Nephron (organoid): Measurements from ENCODE around the gene TMEM205.
"Not testable (repeated sequence)": the region's sequence is repeated elsewhere in the genome, so short reads cannot be mapped to it uniquely, and the experiment has no call there.

Source experiments
- H3K27ac Mint-ChIP-seq, 3 experiments: 2 replicates each; pipeline ENCODE4 v1.8.0; 2020; ENCODE audit warnings: mixed read lengths in 3 of 3, mild to moderate bottlenecking in 2 of 3, moderate library complexity in 1 of 3
- H3K27me3 Mint-ChIP-seq: 2 replicates; pipeline ENCODE4 v1.8.0; 2021; ENCODE audit warnings: low read depth, mild to moderate bottlenecking, moderate library complexity, mixed read lengths
- H3K36me3 Mint-ChIP-seq: 2 replicates; pipeline ENCODE4 v1.8.0; 2020; ENCODE audit warnings: low read depth, mixed read lengths
- H3K4me1 Mint-ChIP-seq: 2 replicates; pipeline ENCODE4 v1.8.0; 2020; ENCODE audit warnings: mixed read lengths
- H3K4me3 Mint-ChIP-seq, 3 experiments: 2 replicates each; pipeline ENCODE4 v1.8.0; 2020; ENCODE audit warnings: mild to moderate bottlenecking in 3 of 3, mixed read lengths in 3 of 3, moderate library complexity in 2 of 3
- H3K9me3 Mint-ChIP-seq: 2 replicates; pipeline ENCODE4 v1.8.0; 2020; ENCODE audit warnings: mixed read lengths
- CTCF ChIP-seq, 3 experiments: fragments of 200-600 bp; sonication (generic); IDR thresholded peaks; one replicate each; pipeline ENCODE4 v1.5.0; 2021; ENCODE audit warnings: antibody characterized with exemption in 3 of 3; ENCODE audit not compliant: unreplicated experiment in 3 of 3

The TMEM205 gene

GRCh38 chr19:11322269-11323024 lies 23.6 kb downstream of the TMEM205 start:
- Mint-ChIP-seq H3K27ac (peak overlapping the region; percentile 75 to 80 (median 78)), H3K4me3 (peak overlapping the region in 2 of 3 experiments; percentile 2 to 6), H3K4me1 (peaks cover 32% of the 10 kb centered on the region), H3K9me3 (no peaks in the 10 kb centered on the region), H3K36me3 (peaks cover 13% of the 10 kb centered on the region), H3K27me3 (no peaks in the 10 kb centered on the region)
- TF ChIP-seq CTCF (IDR thresholded peaks at IDR 0.05; ENCODE audit: unreplicated experiment in 3 of 3), result no peak

DNA sequence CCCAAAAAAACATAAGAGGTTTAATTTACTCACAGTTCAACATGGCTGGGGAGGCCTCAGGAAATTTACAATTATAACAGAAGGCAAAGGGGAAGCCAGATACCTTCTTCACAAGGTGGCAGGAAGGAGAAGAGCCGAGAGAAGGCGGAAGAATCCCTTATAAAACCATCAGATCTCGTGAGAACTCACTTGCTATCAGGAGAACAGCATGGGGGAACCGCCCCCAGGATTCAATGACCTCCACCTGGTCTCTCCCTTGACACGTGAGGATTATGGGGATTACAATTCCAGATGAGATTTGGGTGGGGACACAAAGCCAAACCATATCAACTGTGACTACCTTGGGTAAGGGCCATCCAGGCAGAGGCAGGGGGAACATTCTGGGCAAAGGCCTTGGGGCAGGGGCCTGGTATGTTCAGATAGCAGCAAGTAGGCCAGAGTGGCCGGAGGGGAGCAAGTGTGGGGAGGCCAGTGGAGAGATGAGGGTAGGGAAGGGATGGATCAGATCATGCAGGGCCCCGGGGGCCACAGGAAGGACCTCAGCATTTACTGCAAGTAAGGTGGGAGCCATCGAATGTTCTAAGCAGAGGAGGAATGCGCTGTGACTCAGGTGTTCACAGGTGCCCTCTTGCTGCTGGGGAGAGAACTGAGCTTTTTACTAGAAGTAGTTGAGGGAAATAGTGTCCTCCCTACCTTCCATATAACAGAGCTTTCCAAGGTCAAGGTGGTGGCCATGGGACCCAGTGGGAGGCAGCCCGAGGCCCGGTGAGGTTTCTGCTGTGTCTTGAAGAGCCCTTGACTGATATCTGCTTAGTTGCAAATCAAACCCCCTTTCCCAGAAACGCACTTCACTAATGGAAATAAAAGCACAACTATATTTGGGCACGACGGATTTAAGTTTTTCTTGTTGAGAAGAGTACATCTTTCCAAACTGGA lies 24.6 kb downstream of the TMEM205 start:
- peaks cover 7% of the 10 kb centered on the region for H3K36me3 Mint-ChIP-seq
- H3K9me3 Mint-ChIP-seq, result peaks cover 4% of the 10 kb centered on the region
- H3K4me3 Mint-ChIP-seq, result peak overlapping the region in 2 of 3 experiments; percentile 2 to 6
- no peaks in the 10 kb centered on the region for H3K27me3 Mint-ChIP-seq
- TF ChIP-seq CTCF (IDR thresholded peaks at IDR 0.05; ENCODE audit: unreplicated experiment in 3 of 3), result no peak
- peaks cover 32% of the 10 kb centered on the region for H3K4me1 Mint-ChIP-seq
- H3K27ac Mint-ChIP-seq, result peak overlapping the region; percentile 75 to 80 (median 78)

DNA sequence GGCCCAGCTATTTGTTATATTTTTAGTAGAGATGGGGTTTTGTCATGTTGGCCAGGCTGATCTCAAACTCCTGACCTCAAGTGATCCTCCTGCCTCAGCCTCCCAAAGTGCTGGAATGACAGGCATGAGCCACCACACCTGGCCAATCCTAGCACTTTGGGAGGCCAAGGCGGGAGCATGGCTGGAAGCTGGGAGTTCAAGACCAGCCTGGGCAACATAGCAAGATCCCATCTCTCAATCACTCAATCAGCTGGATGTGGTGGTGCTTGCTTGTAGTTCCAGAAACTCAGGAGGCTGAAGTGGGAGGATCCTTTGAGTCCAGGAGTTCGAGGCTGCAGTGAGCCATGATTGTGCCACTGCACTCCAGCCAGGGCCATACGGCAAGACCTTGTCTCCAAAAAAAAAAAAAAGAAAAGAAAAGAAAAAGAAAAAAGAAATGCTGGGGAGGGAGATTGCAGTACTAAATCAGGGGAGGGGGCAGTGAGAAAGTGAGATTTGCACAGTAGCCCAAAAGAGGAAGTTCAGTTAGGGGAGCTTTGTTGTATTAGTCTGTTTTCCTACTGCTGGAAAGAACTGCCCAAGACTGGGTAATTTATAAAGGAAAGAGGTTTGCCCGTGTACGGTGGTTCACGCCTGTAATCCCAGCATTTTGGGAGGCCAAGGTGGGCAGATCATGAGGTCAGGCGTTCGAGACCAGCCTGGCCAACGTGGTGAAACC lies 25.6 kb downstream of the TMEM205 start:
- not testable (repeated sequence) for H3K27me3 Mint-ChIP-seq

GRCh38 chr19:11306337-11306736 lies 39.7 kb downstream of the TMEM205 start:
- TF ChIP-seq CTCF (IDR thresholded peaks at IDR 0.05; ENCODE audit: unreplicated experiment in 3 of 3), result no peak
- no peaks in the 10 kb centered on the region for H3K36me3 Mint-ChIP-seq
- H3K4me1 Mint-ChIP-seq, result no peaks in the 10 kb centered on the region
- peaks cover 2% of the 10 kb centered on the region for H3K9me3 Mint-ChIP-seq
- no peak overlapping the region for H3K27ac Mint-ChIP-seq
- H3K27me3 Mint-ChIP-seq, result no peaks in the 10 kb centered on the region
- H3K4me3 Mint-ChIP-seq, result no peak overlapping the region

More for the DNA sequence above, 25.6 kb downstream of the TMEM205 start:
- H3K27ac Mint-ChIP-seq, H3K9me3 Mint-ChIP-seq, H3K36me3 Mint-ChIP-seq, H3K4me3 Mint-ChIP-seq: not testable (repeated sequence)
- peaks cover 32% of the 10 kb centered on the region for H3K4me1 Mint-ChIP-seq

DNA sequence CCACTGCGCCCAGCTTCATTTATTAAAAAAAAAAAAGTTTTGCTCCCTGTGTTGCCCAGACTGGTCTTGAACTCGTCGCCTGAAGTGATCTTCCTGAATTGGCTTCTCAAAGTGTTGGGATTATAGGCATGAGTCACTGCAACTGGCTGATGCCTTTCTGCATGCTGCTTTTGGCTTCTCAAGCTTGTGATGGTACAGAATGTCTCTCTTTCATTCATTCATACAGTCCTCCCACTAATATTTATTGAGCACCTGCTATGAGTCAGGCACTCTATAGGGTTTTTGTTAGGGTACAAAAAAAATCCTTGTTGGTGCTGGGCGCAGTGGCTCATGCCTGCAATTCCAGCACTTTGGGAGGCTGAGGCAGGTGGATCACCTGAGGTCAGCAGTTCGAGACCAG lies 41.1 kb downstream of the TMEM205 start:
- H3K4me3 Mint-ChIP-seq, result no peak overlapping the region
- no peak for TF ChIP-seq CTCF (IDR thresholded peaks at IDR 0.05; ENCODE audit: unreplicated experiment in 3 of 3)
- no peaks in the 10 kb centered on the region for H3K27me3 Mint-ChIP-seq
- no peaks in the 10 kb centered on the region for H3K36me3 Mint-ChIP-seq
- no peak overlapping the region for H3K27ac Mint-ChIP-seq
- peaks cover under 1% of the 10 kb centered on the region for H3K9me3 Mint-ChIP-seq
- H3K4me1 Mint-ChIP-seq, result no peaks in the 10 kb centered on the region

GRCh38 chr19:11300811-11301120 lies 45.3 kb downstream of the TMEM205 start:
- TF ChIP-seq CTCF (IDR thresholded peaks at IDR 0.05; ENCODE audit: unreplicated experiment in 3 of 3), result no peak
- Mint-ChIP-seq H3K36me3 (no peaks in the 10 kb centered on the region), H3K4me1 (peaks cover 5% of the 10 kb centered on the region), H3K9me3 (no peaks in the 10 kb centered on the region), H3K4me3 (no peak overlapping the region), H3K27ac (no peak overlapping the region), H3K27me3 (no peaks in the 10 kb centered on the region)
